Prostate gland (tissue), 2 donors: Measurements from ENCODE around the gene CCDC13. TPM values are rescaled to one million over a fixed set of nuclear protein-coding genes. Genes with fewer than 3 reads are reported as not detected.

Experiments
- DNase-seq: peaks from one replicate; pipeline ENCODE4 v3.0.0-alpha.2; 2019; ENCODE audit warnings: low spot score
- H3K27ac ChIP-seq, 2 donors: fragments of 200-600 bp; sonication (generic); 2 replicates each; pipeline ENCODE4 v1.5.1; 2017 to 2019
- H3K27me3 ChIP-seq: fragments of 200-600 bp; sonication (generic); replicated peaks from 2 replicates; pipeline ENCODE4 v1.5.1; 2019; ENCODE audit not compliant: insufficient read depth
- H3K36me3 ChIP-seq, 2 donors: fragments of 200-600 bp; sonication (generic); 1 replicate in 1 of 2; 2 replicates in 1 of 2; pipeline versions ENCODE4 v1.5.1 to v1.8.1; 2017 to 2019
- H3K4me1 ChIP-seq: fragments of 200-600 bp; sonication (generic); replicated peaks from 2 replicates; pipeline ENCODE4 v1.5.1; 2019
- H3K4me3 ChIP-seq, 2 donors: fragments of 200-600 bp; sonication (generic); 2 replicates each; pipeline ENCODE4 v1.5.1; 2017 to 2019
- H3K9me3 ChIP-seq: fragments of 200-600 bp; sonication (generic); 2 replicates; pipeline ENCODE4 v1.5.1; 2017
- CTCF ChIP-seq, 4 experiments: fragments of 200-600 bp in 2 of 4; fragments of 450-650 bp in 2 of 4; sonication (generic) in 2 of 4; IDR thresholded peaks; 1 replicate in 3 of 4; 2 replicates in 1 of 4; pipeline ENCODE4 v1.5.1; 2016 to 2019; ENCODE audit warnings: antibody characterized with exemption in 4 of 4, mild to moderate bottlenecking in 2 of 4, moderate library complexity in 2 of 4
- POLR2A ChIP-seq: fragments of 450-650 bp; IDR thresholded peaks from one replicate; pipeline ENCODE4 v1.6.1; 2016; ENCODE audit warnings: antibody characterized with exemption, mild to moderate bottlenecking
- POLR2AphosphoS5 ChIP-seq: sonication (generic); formaldehyde crosslinking; IDR thresholded peaks from one replicate; pipeline ENCODE4 v1.6.1; 2017; ENCODE audit warnings: antibody characterized with exemption
- WGBS: methylation state at CpG from one replicate; pipeline ENCODE4 v1.1.5; 2018; 5-methylcytosine and 5-hydroxymethylcytosine counted together
- intact Hi-C: fragments of 100-400 bp; cut with DNase I; formaldehyde crosslinking; loops from one replicate; pipeline ENCODE4 v1.14.2; 2022
- total RNA-seq, 2 donors: library from RNA; depleted of rRNA; stranded (reverse); fragments of >200 nt; gene quantifications; one replicate each; pipeline ENCODE4 v1.1.0, GENCODE V29; 2016

The CCDC13 gene
- total RNA-seq, 2 donors from 2014 or later, result 2.4 to 6.5 TPM

GRCh38 chr3:42796332-42796885, 23.4 kb upstream of the CCDC13 start:
- no peaks in the 10 kb centered on the region for H3K4me1 ChIP-seq
- no peaks in the 10 kb centered on the region for H3K27me3 ChIP-seq
- H3K9me3 ChIP-seq, result no peaks in the 10 kb centered on the region
- no peak for DNase-seq
- intact Hi-C loops, result no loop called here
- no peak overlapping the region for H3K27ac ChIP-seq
- TF ChIP-seq POLR2AphosphoS5 (no peak), POLR2A (no peak), CTCF (IDR thresholded peaks at IDR 0.05) (no peak)
- WGBS, result 87% methylated on average over 4 of the region's 5 CpGs
- H3K4me3 ChIP-seq, result no peak overlapping the region
- no peaks in the 10 kb centered on the region for H3K36me3 ChIP-seq

GRCh38 chr3:42795621-42796181, 22.6 kb upstream of the CCDC13 start:
- H3K27ac ChIP-seq, result no peak overlapping the region
- no peaks in the 10 kb centered on the region for H3K9me3 ChIP-seq
- no peaks in the 10 kb centered on the region for H3K27me3 ChIP-seq
- 70% methylated on average over 2 of the region's 2 CpGs for WGBS
- no peak for TF ChIP-seq POLR2AphosphoS5
- no peak for TF ChIP-seq POLR2A
- no peak for TF ChIP-seq CTCF (IDR thresholded peaks at IDR 0.05)
- H3K4me1 ChIP-seq, result no peaks in the 10 kb centered on the region
- DNase-seq, result no peak
- no peaks in the 10 kb centered on the region for H3K36me3 ChIP-seq
- no peak overlapping the region for H3K4me3 ChIP-seq
- intact Hi-C loops, result no loop called here

GRCh38 chr3:42790714-42791229, 17.7 kb upstream of the CCDC13 start:
- no peak for DNase-seq
- 56% methylated on average over 5 of the region's 6 CpGs for WGBS
- H3K4me1 ChIP-seq, result no peaks in the 10 kb centered on the region

GRCh38 chr3:42786631-42787030, 13.6 kb upstream of the CCDC13 start:
- no peaks in the 10 kb centered on the region for H3K4me1 ChIP-seq
- no peak overlapping the region for H3K4me3 ChIP-seq
- WGBS, result 94% methylated on average over 2 of the region's 2 CpGs
- intact Hi-C loops, result no loop called here
- DNase-seq, result no peak
- H3K27ac ChIP-seq, result no peak overlapping the region
- H3K9me3 ChIP-seq, result no peaks in the 10 kb centered on the region
- no peaks in the 10 kb centered on the region for H3K27me3 ChIP-seq
- H3K36me3 ChIP-seq, result no peaks in the 10 kb centered on the region
- TF ChIP-seq POLR2AphosphoS5 (no peak), POLR2A (no peak), CTCF (IDR thresholded peaks at IDR 0.05) (no peak)

More at GRCh38 chr3:42790714-42791229, 17.7 kb upstream of the CCDC13 start:
- Histone ChIP-seq H3K27me3 (no peaks in the 10 kb centered on the region), H3K27ac (no peak overlapping the region), H3K36me3 (no peaks in the 10 kb centered on the region), H3K9me3 (no peaks in the 10 kb centered on the region), H3K4me3 (no peak overlapping the region)
- TF ChIP-seq CTCF (IDR thresholded peaks at IDR 0.05) (no peak), POLR2A (no peak), POLR2AphosphoS5 (no peak)
- intact Hi-C loops, result no loop called here

GRCh38 chr3:42786212-42786611, 13.2 kb upstream of the CCDC13 start:
- no peaks in the 10 kb centered on the region for H3K9me3 ChIP-seq
- H3K4me3 ChIP-seq, result no peak overlapping the region
- no peaks in the 10 kb centered on the region for H3K36me3 ChIP-seq
- DNase-seq, result no peak
- H3K4me1 ChIP-seq, result no peaks in the 10 kb centered on the region
- TF ChIP-seq POLR2A (no peak), CTCF (IDR thresholded peaks at IDR 0.05) (no peak), POLR2AphosphoS5 (no peak)
- H3K27ac ChIP-seq, result no peak overlapping the region
- no peaks in the 10 kb centered on the region for H3K27me3 ChIP-seq
- intact Hi-C loops, result no loop called here
- 50% methylated on average over 1 of the region's 1 CpG for WGBS
